Mesenteric fat pad (tissue), 1 donor: ENCODE results near the gene PDZD7. TPM values are rescaled to one million over a fixed set of nuclear protein-coding genes. Genes with fewer than 3 reads are reported as not detected.

Experiments used
- DNase-seq: peaks from one replicate; pipeline ENCODE4 v3.0.0-alpha.2; 2020; ENCODE audit warnings: low spot score
- total RNA-seq: library from RNA; stranded (reverse); fragmentation: NEBNext Ultra II Directional; extraction: Animal tissue kit (Norgen Biotek cat#: 25700); gene quantifications from one replicate; pipeline ENCODE4 v1.2.1, GENCODE V29; 2021
- donor health status: DM: yes; HTN: yes; CAD: no.

PDZD7 gene
- total RNA-seq, 1 donor from 2014 or later, result 0.55 TPM

GRCh38 chr10:101061624-101062231 is 30.8 kb upstream of the PDZD7 start, which contains the start of gene KAZALD1:
KAZALD1 (plus strand) TSS chr10:101061989; CDS start chr10:101062593, 604 bp downstream.
- DNase-seq, result no peak

- DNase-seq, result peak; percentile 96
Measured at GRCh38 chr10:101060951-101061623, 30.2 kb upstream of the PDZD7 start.

- DNase-seq, result no peak
Measured at GRCh38 chr10:101060036-101060950, 29.4 kb upstream of the PDZD7 start.

- DNase-seq, result no peak
Measured at GRCh38 chr10:101056365-101057151, 25.6 kb upstream of the PDZD7 start.

GRCh38 chr10:101055411-101055810 is 24.5 kb upstream of the PDZD7 start:
- DNase-seq, result no peak

GRCh38 chr10:101054876-101055275 is 23.9 kb upstream of the PDZD7 start:
- DNase-seq, result no peak

GRCh38 chr10:101054351-101054750 is 23.4 kb upstream of the PDZD7 start:
- DNase-seq, result no peak

GRCh38 chr10:101053516-101053915 is 22.6 kb upstream of the PDZD7 start:
- no peak for DNase-seq

- DNase-seq, result no peak
Measured at GRCh38 chr10:101052285-101052684, 21.4 kb upstream of the PDZD7 start.

- peak; percentile 94 for DNase-seq
Measured at GRCh38 chr10:101050208-101051069, 19.5 kb upstream of the PDZD7 start.

- DNase-seq, result no peak
Measured at GRCh38 chr10:101047961-101048892, 17.3 kb upstream of the PDZD7 start.

- no peak for DNase-seq
Measured at GRCh38 chr10:101047268-101047667, 16.3 kb upstream of the PDZD7 start.

- DNase-seq, result no peak
Measured at GRCh38 chr10:101046332-101047238, 15.7 kb upstream of the PDZD7 start.

- DNase-seq, result no peak
Measured at GRCh38 chr10:101044117-101044516, 13.2 kb upstream of the PDZD7 start.

GRCh38 chr10:101043363-101043707 is 12.4 kb upstream of the PDZD7 start:
- DNase-seq, result no peak

- peak; percentile 97 for DNase-seq
Measured at GRCh38 chr10:101042667-101043362, 11.9 kb upstream of the PDZD7 start.

- DNase-seq, result no peak
Measured at GRCh38 chr10:101042118-101042517, 11.2 kb upstream of the PDZD7 start.
